Ishikawa (cell line): ENCODE data around the gene TNFRSF12A.

Experiments
- CEBPB ChIP-seq: IDR thresholded peaks from 2 replicates; pipeline ENCODE4 v1.6.1; 2012
- CREB1 ChIP-seq: IDR thresholded peaks from 2 replicates; pipeline ENCODE4 v1.6.1; 2012; ENCODE audit warnings: low read depth
- EGR1 ChIP-seq: IDR thresholded peaks from 2 replicates; pipeline ENCODE4 v1.6.1; 2012
- EP300 ChIP-seq: IDR thresholded peaks from 2 replicates; pipeline ENCODE4 v1.6.1; 2012; ENCODE audit warnings: borderline replicate concordance
- FOXM1 ChIP-seq: IDR thresholded peaks from 2 replicates; pipeline ENCODE4 v1.6.1; 2012; ENCODE audit warnings: low read depth, borderline replicate concordance
- MAX ChIP-seq: IDR thresholded peaks from 2 replicates; pipeline ENCODE4 v1.6.1; 2012
- NFIC ChIP-seq: IDR thresholded peaks from 2 replicates; pipeline ENCODE4 v1.6.1; 2012
- RAD21 ChIP-seq: IDR thresholded peaks from 2 replicates; pipeline ENCODE4 v1.6.1; 2012; ENCODE audit warnings: low read depth
- REST ChIP-seq: IDR thresholded peaks from 2 replicates; pipeline ENCODE4 v1.6.1; 2012; ENCODE audit warnings: low read depth, mild to moderate bottlenecking
- TAF1 ChIP-seq: IDR thresholded peaks from 2 replicates; pipeline ENCODE4 v1.6.1; 2012; ENCODE audit warnings: low read depth, mild to moderate bottlenecking
- TCF12 ChIP-seq: IDR thresholded peaks from 2 replicates; pipeline ENCODE4 v1.6.1; 2012; ENCODE audit warnings: low read depth
- TEAD4 ChIP-seq: IDR thresholded peaks from 2 replicates; pipeline ENCODE4 v1.6.1; 2012
- USF1 ChIP-seq: IDR thresholded peaks from 2 replicates; pipeline ENCODE4 v1.6.1; 2012
- YY1 ChIP-seq: IDR thresholded peaks from 2 replicates; pipeline ENCODE4 v1.6.1; 2012; ENCODE audit warnings: low read depth
- ZBTB7A ChIP-seq: IDR thresholded peaks from 2 replicates; pipeline ENCODE4 v1.6.1; 2012; ENCODE audit warnings: low read depth

Gene TNFRSF12A

GRCh38 chr16:3065742-3066439, 45.7 kb downstream of the TNFRSF12A start:
- TF ChIP-seq CREB1, result no peak
- TF ChIP-seq EP300, result no peak
- TF ChIP-seq RAD21, result no peak

GRCh38 chr16:3066440-3066748, 46.2 kb downstream of the TNFRSF12A start:
- no peak for TF ChIP-seq TAF1
- no peak for TF ChIP-seq EP300
- TF ChIP-seq MAX, result no peak
- no peak for TF ChIP-seq TCF12
- TF ChIP-seq NFIC, result no peak
- no peak for TF ChIP-seq CEBPB
- TF ChIP-seq EGR1, result no peak
- no peak for TF ChIP-seq CREB1
- TF ChIP-seq FOXM1, result no peak
- no peak for TF ChIP-seq YY1
- TF ChIP-seq USF1, result no peak
- no peak for TF ChIP-seq RAD21
- no peak for TF ChIP-seq TEAD4
- no peak for TF ChIP-seq ZBTB7A
- no peak for TF ChIP-seq REST

- TF ChIP-seq CREB1, result no peak
- no peak for TF ChIP-seq EGR1
- TF ChIP-seq MAX, result no peak
- TF ChIP-seq TEAD4, result no peak
- TF ChIP-seq CEBPB, result no peak
- no peak for TF ChIP-seq ZBTB7A
- TF ChIP-seq TAF1, result no peak
- no peak for TF ChIP-seq REST
- TF ChIP-seq FOXM1, result no peak
- no peak for TF ChIP-seq YY1
- TF ChIP-seq TCF12, result no peak
- no peak for TF ChIP-seq NFIC
- TF ChIP-seq RAD21, result no peak
- TF ChIP-seq USF1, result no peak
- no peak for TF ChIP-seq EP300
These were observed 48.3 kb downstream of the TNFRSF12A start for GRCh38 chr16:3068487-3068886.

- TF ChIP-seq TAF1 (no peak), YY1 (no peak), EP300 (no peak)
These were observed 50.5 kb downstream of the TNFRSF12A start for GRCh38 chr16:3070608-3071111.

GRCh38 chr16:3071655-3072054, 51.5 kb downstream of the TNFRSF12A start:
- TF ChIP-seq EP300 (no peak), TAF1 (no peak), NFIC (no peak), USF1 (no peak), EGR1 (no peak), CEBPB (no peak), TCF12 (no peak), FOXM1 (no peak), YY1 (no peak), ZBTB7A (no peak), REST (no peak), MAX (no peak), RAD21 (no peak), TEAD4 (no peak), CREB1 (no peak)
